Esophagus squamous epithelium (tissue), 4 donors: Measurements from ENCODE around the gene MMP11.

Source experiments
- POLR2A ChIP-seq, 4 donors: fragments of 450-650 bp; IDR thresholded peaks; one replicate each; pipeline ENCODE4 v1.6.1; 2017; ENCODE audit warnings: antibody characterized with exemption in 4 of 4, mild to moderate bottlenecking in 4 of 4, moderate library complexity in 3 of 4
- TF ChIP-seq, protein P1 (sequence below), 6 experiments: fragments of 450-650 bp in 4 of 6; fragments of 200-600 bp in 2 of 6; sonication (generic) in 2 of 6; IDR thresholded peaks; one replicate each; pipeline ENCODE4 v1.5.1; 2016 to 2019; ENCODE audit warnings: antibody characterized with exemption in 6 of 6, mild to moderate bottlenecking in 4 of 6, moderate library complexity in 4 of 6

DNA sequence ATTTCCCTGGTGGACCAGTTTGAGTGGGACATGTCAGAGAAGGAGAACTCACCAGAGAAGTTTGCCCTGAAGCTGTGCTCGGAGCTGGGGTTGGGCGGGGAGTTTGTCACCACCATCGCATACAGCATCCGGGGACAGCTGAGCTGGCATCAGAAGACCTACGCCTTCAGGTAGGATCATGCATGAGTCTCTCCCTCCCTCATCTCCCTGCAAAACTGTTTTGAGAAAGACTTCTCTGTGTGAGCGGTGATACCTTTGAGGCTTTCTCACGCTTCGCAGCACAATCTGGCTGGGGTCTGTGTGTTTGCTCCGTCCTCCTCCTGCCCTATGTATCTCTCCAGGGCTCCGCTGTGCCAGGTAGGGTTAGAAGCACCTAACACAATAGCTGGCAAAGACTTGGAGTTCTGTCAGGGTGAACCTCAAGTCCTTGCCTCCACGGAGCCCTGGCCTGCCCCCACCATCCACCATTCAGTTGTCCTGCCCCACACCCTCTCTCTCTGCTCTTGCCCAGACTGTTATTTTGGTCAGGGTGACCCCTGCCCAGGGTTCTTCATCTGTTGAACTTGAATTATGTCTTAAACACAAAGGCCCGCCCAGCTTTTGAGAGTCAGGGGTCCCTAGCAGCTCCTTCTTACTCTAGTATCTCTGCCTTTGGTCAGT lies 52.7 kb downstream of the MMP11 start:
- TF ChIP-seq, protein P1, sequence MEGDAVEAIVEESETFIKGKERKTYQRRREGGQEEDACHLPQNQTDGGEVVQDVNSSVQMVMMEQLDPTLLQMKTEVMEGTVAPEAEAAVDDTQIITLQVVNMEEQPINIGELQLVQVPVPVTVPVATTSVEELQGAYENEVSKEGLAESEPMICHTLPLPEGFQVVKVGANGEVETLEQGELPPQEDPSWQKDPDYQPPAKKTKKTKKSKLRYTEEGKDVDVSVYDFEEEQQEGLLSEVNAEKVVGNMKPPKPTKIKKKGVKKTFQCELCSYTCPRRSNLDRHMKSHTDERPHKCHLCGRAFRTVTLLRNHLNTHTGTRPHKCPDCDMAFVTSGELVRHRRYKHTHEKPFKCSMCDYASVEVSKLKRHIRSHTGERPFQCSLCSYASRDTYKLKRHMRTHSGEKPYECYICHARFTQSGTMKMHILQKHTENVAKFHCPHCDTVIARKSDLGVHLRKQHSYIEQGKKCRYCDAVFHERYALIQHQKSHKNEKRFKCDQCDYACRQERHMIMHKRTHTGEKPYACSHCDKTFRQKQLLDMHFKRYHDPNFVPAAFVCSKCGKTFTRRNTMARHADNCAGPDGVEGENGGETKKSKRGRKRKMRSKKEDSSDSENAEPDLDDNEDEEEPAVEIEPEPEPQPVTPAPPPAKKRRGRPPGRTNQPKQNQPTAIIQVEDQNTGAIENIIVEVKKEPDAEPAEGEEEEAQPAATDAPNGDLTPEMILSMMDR (IDR thresholded peaks at IDR 0.05) = no peak
- TF ChIP-seq POLR2A (IDR thresholded peaks at IDR 0.05) = no peak
